ENCODE results near the gene FAM227A. TPM values are rescaled to one million over a fixed set of nuclear protein-coding genes. Genes with fewer than 3 reads are reported as not detected.

FAM227A gene
- total and polyA plus RNA-seq, 8 donors, result 1.5 to 8.8 (median 4.6) TPM

GRCh38 chr22:38641476-38642040, 14.6 kb downstream of the FAM227A start:
- no peak for TF ChIP-seq CTCF (IDR thresholded peaks at IDR 0.05)
- intact Hi-C loops (cut with DNase I), result no loop called here
- H3K9me3 ChIP-seq, result no peaks in the 10 kb centered on the region
- no peaks in the 10 kb centered on the region for H3K4me1 ChIP-seq
- no peaks in the 10 kb centered on the region for H3K27me3 ChIP-seq
- H3K27ac ChIP-seq, result no peak overlapping the region
- ATAC-seq (no peak), DNase-seq (no peak)
- no peaks in the 10 kb centered on the region for H3K36me3 ChIP-seq
- H3K4me3 ChIP-seq, result no peak overlapping the region

GRCh38 chr22:38638728-38639127, 17.5 kb downstream of the FAM227A start:
- no peak overlapping the region for H3K4me3 ChIP-seq
- H3K4me1 ChIP-seq, result no peaks in the 10 kb centered on the region
- ATAC-seq, result no peak
- DNase-seq, result no peak
- no peaks in the 10 kb centered on the region for H3K9me3 ChIP-seq
- intact Hi-C loops (cut with DNase I), result no loop called here
- no peak overlapping the region for H3K27ac ChIP-seq
- H3K27me3 ChIP-seq, result no peaks in the 10 kb centered on the region
- peaks cover 0 to 4% of the 10 kb centered on the region in 2 donors for H3K36me3 ChIP-seq
- no peak for TF ChIP-seq CTCF (IDR thresholded peaks at IDR 0.05)

- TF ChIP-seq CTCF (IDR thresholded peaks at IDR 0.05), result no peak
- no peak for ATAC-seq
- H3K9me3 ChIP-seq, result no peaks in the 10 kb centered on the region
- peaks cover 0 to 4% of the 10 kb centered on the region in 2 donors for H3K36me3 ChIP-seq
- H3K4me3 ChIP-seq, result no peak overlapping the region
- intact Hi-C loops (cut with DNase I), result no loop called here
- no peak for DNase-seq
- H3K27me3 ChIP-seq, result no peaks in the 10 kb centered on the region
- H3K27ac ChIP-seq, result no peak overlapping the region
- no peaks in the 10 kb centered on the region for H3K4me1 ChIP-seq
These were observed 18.0 kb downstream of the FAM227A start for GRCh38 chr22:38638216-38638615.

- DNase-seq (no peak), ATAC-seq (no peak)
- H3K9me3 ChIP-seq, result no peaks in the 10 kb centered on the region
- H3K27me3 ChIP-seq, result no peaks in the 10 kb centered on the region
- TF ChIP-seq CTCF (IDR thresholded peaks at IDR 0.05), result no peak
- peaks cover 0 to 4% of the 10 kb centered on the region in 2 donors for H3K36me3 ChIP-seq
- no peaks in the 10 kb centered on the region for H3K4me1 ChIP-seq
- no peak overlapping the region for H3K27ac ChIP-seq
- H3K4me3 ChIP-seq, result no peak overlapping the region
- intact Hi-C loops (cut with DNase I), result no loop called here
These were observed 23.7 kb downstream of the FAM227A start for GRCh38 chr22:38632528-38632927.

- Histone ChIP-seq H3K36me3 (peaks cover 0 to 4% of the 10 kb centered on the region in 2 donors), H3K27ac (no peak overlapping the region), H3K4me1 (no peaks in the 10 kb centered on the region), H3K27me3 (no peaks in the 10 kb centered on the region), H3K4me3 (no peak overlapping the region), H3K9me3 (no peaks in the 10 kb centered on the region)
- intact Hi-C loops (cut with DNase I), result no loop called here
- ATAC-seq, result no peak
- no peak for DNase-seq
- no peak for TF ChIP-seq CTCF (IDR thresholded peaks at IDR 0.05)
These were observed 24.5 kb downstream of the FAM227A start for GRCh38 chr22:38631724-38632123.
